Keratinocyte (primary cell): ENCODE results near the gene COX6B2. TPM values are rescaled to one million over a fixed set of nuclear protein-coding genes. Genes with fewer than 3 reads are reported as not detected.

Source experiments
- DNase-seq: peaks from one replicate; pipeline ENCODE4 v3.0.0-alpha.2; 2011; ENCODE audit warnings: low read depth, missing footprints, low spot score
- FAIRE-seq: peaks from 2 replicates; lab custom pipeline; 2011; peaks lifted over from hg19 to GRCh38; lab: Jason Lieb, UNC
- H2AFZ ChIP-seq: 2 replicates; pipeline ENCODE4 v1.6.0; 2012; ENCODE audit warnings: low read length, control low read depth, inconsistent platforms; ENCODE audit not compliant: control insufficient read depth
- H3K27ac ChIP-seq: 2 replicates; pipeline ENCODE4 v1.5.1; 2011; ENCODE audit warnings: low read length; ENCODE audit not compliant: control insufficient read depth, insufficient read depth
- H3K27me3 ChIP-seq: 3 replicates; pipeline ENCODE4 v1.6.0; 2011; ENCODE audit warnings: low read length; ENCODE audit not compliant: control insufficient read depth, insufficient read depth; ENCODE audit errors: extremely low read depth
- H3K36me3 ChIP-seq, 2 experiments: 2 replicates in 1 of 2; 3 replicates in 1 of 2; pipeline ENCODE4 v1.5.1; 2011; ENCODE audit warnings: low read length in 2 of 2, mild to moderate bottlenecking in 1 of 2; ENCODE audit not compliant: control insufficient read depth in 2 of 2, insufficient read depth in 2 of 2; ENCODE audit errors: extremely low read depth in 1 of 2
- H3K4me1 ChIP-seq: 3 replicates; pipeline ENCODE4 v1.5.1; 2011; ENCODE audit warnings: low read length; ENCODE audit not compliant: control insufficient read depth, insufficient read depth; ENCODE audit errors: extremely low read depth
- H3K4me2 ChIP-seq: 3 replicates; pipeline ENCODE4 v1.6.0; 2011; ENCODE audit warnings: low read depth, low read length; ENCODE audit not compliant: control insufficient read depth, insufficient read depth; ENCODE audit errors: extremely low read depth
- H3K4me3 ChIP-seq, 3 experiments: fragments of 200-600 bp in 1 of 3; sonication (generic) in 1 of 3; 2 replicates in 2 of 3; 3 replicates in 1 of 3; pipeline ENCODE4 v1.5.1; 2011 to 2016; ENCODE audit warnings: low read length in 3 of 3, mild to moderate bottlenecking in 3 of 3, control low read depth in 2 of 3, inconsistent platforms in 1 of 3, low read depth in 1 of 3, mixed read lengths in 1 of 3, mixed run types in 1 of 3, moderate library complexity in 1 of 3; ENCODE audit not compliant: control insufficient read depth in 2 of 3, insufficient read depth in 2 of 3; ENCODE audit errors: extremely low read depth in 1 of 3
- H3K79me2 ChIP-seq: 2 replicates; pipeline ENCODE4 v1.6.0; 2012; ENCODE audit warnings: low read length; ENCODE audit not compliant: control insufficient read depth, insufficient read depth
- H3K9ac ChIP-seq: 3 replicates; pipeline ENCODE4 v1.6.0; 2011; ENCODE audit warnings: low read length; ENCODE audit not compliant: control insufficient read depth, insufficient read depth; ENCODE audit errors: extremely low read depth
- H3K9me1 ChIP-seq: 3 replicates; pipeline ENCODE4 v1.6.0; 2011; ENCODE audit warnings: low read length; ENCODE audit not compliant: control insufficient read depth, insufficient read depth; ENCODE audit errors: extremely low read depth
- H3K9me3 ChIP-seq: 2 replicates; pipeline ENCODE4 v1.5.1; 2012; ENCODE audit warnings: low read depth, low read length; ENCODE audit not compliant: control insufficient read depth
- H4K20me1 ChIP-seq: 3 replicates; pipeline ENCODE4 v1.6.0; 2011; ENCODE audit warnings: low read length; ENCODE audit not compliant: control insufficient read depth, insufficient read depth; ENCODE audit errors: extremely low read depth
- CTCF ChIP-seq, 3 experiments: IDR thresholded peaks in 1 of 3; conservative IDR thresholded peaks in 1 of 3; optimal IDR thresholded peaks in 1 of 3; 2 replicates in 2 of 3; 3 replicates in 1 of 3; pipeline versions ENCODE3 to v1.5.1; 2011; ENCODE audit warnings: low read length in 3 of 3, mild to moderate bottlenecking in 3 of 3, moderate library complexity in 2 of 3, control low read depth in 1 of 3, inconsistent platforms in 1 of 3; ENCODE audit not compliant: insufficient read depth in 2 of 3; ENCODE audit errors: extremely low read depth in 1 of 3
- EZH2 ChIP-seq: IDR thresholded peaks from one replicate; pipeline ENCODE4 v1.6.1; 2012; ENCODE audit warnings: inconsistent platforms, mild to moderate bottlenecking, low read length, moderate library complexity
- dilution Hi-C: fragments of 300-500 bp; cut with MboI; formaldehyde crosslinking; loops from one replicate; pipeline ENCODE4 v1.7.0; 2020; ENCODE audit warnings: low sequenced_read_pairs; ENCODE audit not compliant: extremely low pct_ligation_motif_present
- polyA plus RNA-seq, 5 experiments: library from polyadenylated mRNA; depleted of rRNA in 3 of 5; stranded (reverse) in 3 of 5; stranded (forward) in 1 of 5; unstranded in 1 of 5; fragments of >200 nt; gene quantifications; 1 replicate in 1 of 5; 2 replicates in 3 of 5; 3 replicates in 1 of 5; pipeline versions ENCODE4 v1.2.1 to v1.2.3, GENCODE V29; 2011 to 2012; ENCODE audit warnings: missing spikeins in 2 of 5, low read depth in 1 of 5, low replicate concordance in 1 of 5

COX6B2 gene
- polyA plus RNA-seq, 1 donor (not counting 4 experiments of a cell fraction or from before 2014, with no cell fraction given): 1.4 TPM

- Histone ChIP-seq H3K27ac (no peak within 1 kb of the TSS), H3K4me1 (no peaks in the 10 kb centered on the region), H3K79me2 (no peaks in the 10 kb centered on the region), H4K20me1 (no peaks in the 10 kb centered on the region), H2AFZ (no peak within 1 kb of the TSS), H3K9ac (no peak within 1 kb of the TSS), H3K9me3 (no peaks in the 10 kb centered on the region), H3K27me3 (no peaks in the 10 kb centered on the region), H3K9me1 (no peaks in the 10 kb centered on the region), H3K36me3 (no peaks in the 10 kb centered on the region), H3K4me3 (no peak within 1 kb of the TSS), H3K4me2 (no peak within 1 kb of the TSS)
- TF ChIP-seq EZH2: no peak
- TF ChIP-seq CTCF (optimal IDR thresholded peaks at IDR 0.05 in 1 of 3, IDR thresholded peaks at IDR 0.05 in 1 of 3, conservative IDR thresholded peaks at IDR 0.05 in 1 of 3; ENCODE audit: extremely low read depth in 1 of 3, insufficient read depth in 2 of 3, low read length in 3 of 3): no peak
- DNase-seq (no peak), FAIRE-seq (no peak)
- dilution Hi-C loops: no loop called here
Observed at GRCh38 chr19:55362990-55363716, 8.6 kb upstream of the COX6B2 start, which contains the start of gene GARIN5B. Gene GARIN5B (minus strand): TSS chr19:55363260. CDS start chr19:55363066, 194 bp downstream.

DNA sequence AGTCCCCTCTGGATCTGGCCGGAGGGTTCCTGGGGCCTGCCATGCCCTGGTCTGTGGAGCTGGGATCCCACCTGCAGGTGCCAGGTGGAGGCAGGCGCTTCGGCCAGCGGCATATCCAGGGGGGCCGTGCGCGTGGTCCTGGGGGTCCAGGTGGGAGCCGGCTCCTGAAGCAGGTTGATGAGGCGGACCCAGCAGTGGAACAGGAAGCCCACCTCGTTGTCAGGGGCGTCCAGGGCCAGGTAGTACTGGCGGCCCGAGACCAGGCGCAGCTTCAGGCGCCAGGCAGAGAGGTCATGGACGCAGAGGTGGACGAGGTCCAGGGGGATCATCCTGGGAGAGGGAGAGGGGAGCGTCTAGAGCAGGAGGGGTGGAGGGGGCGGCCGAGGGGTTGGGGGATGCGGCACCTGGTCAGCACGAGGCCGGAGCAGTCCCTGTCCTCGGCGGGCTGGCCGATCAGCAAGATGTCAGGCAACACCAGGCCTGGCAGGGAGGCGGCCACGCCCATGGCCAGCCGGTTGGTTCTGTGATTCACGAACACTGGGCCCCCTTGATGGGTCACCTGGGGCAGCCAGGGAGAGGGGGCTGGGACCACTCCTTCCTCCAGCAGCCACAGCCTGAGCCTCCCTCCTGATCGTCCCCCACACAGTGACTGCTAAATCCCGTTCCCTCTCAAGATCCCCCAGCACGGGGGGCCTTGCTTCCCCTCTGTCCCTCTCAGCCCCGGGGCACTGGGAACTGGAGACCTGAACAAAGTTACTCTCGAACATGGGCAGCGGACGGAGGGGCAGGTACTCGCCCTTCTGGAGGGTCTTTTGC is 7.9 kb upstream of the COX6B2 start:
- no peak overlapping the region for H3K4me3 ChIP-seq
- FAIRE-seq: no peak
- H3K27me3 ChIP-seq: peaks cover 2% of the 10 kb centered on the region
- H3K79me2 ChIP-seq: no peaks in the 10 kb centered on the region
- DNase-seq: no peak
- no peaks in the 10 kb centered on the region for H3K36me3 ChIP-seq
- no peak overlapping the region for H3K9ac ChIP-seq
- no peak overlapping the region for H3K27ac ChIP-seq
- H3K9me3 ChIP-seq: no peaks in the 10 kb centered on the region
- dilution Hi-C loops: no loop called here
- no peak overlapping the region for H3K4me2 ChIP-seq
- no peaks in the 10 kb centered on the region for H3K4me1 ChIP-seq
- TF ChIP-seq CTCF (optimal IDR thresholded peaks at IDR 0.05 in 1 of 3, IDR thresholded peaks at IDR 0.05 in 1 of 3, conservative IDR thresholded peaks at IDR 0.05 in 1 of 3; ENCODE audit: extremely low read depth in 1 of 3, insufficient read depth in 2 of 3, low read length in 3 of 3) (no peak), EZH2 (no peak)
- H3K9me1 ChIP-seq: no peaks in the 10 kb centered on the region
- no peaks in the 10 kb centered on the region for H4K20me1 ChIP-seq
- H2AFZ ChIP-seq: no peak overlapping the region
